ENCODE measurements around the gene VGLL2. TPM values are rescaled to one million over a fixed set of nuclear protein-coding genes. Genes with fewer than 3 reads are reported as not detected.

VGLL2 gene
- total and polyA plus RNA-seq, 3 experiments from 2014 or later, result not detected

- H3K27me3 ChIP-seq (ENCODE audit: insufficient read depth, low read length, poor library complexity, severe bottlenecking), result no peaks in the 10 kb centered on the region
- Mint-ChIP-seq H3K27ac (no peak overlapping the region), H3K4me3 (no peak overlapping the region), H3K9me3 (no peaks in the 10 kb centered on the region), H3K36me3 (no peaks in the 10 kb centered on the region), H3K4me1 (no peaks in the 10 kb centered on the region), H3K27me3 (peaks cover 9 to 28% of the 10 kb centered on the region in 2 donors)
- POLR2A ChIA-PET, result no interaction called here
- CTCF ChIA-PET, result no interaction called here
- no peaks in the 10 kb centered on the region for H3K9me3 ChIP-seq (ENCODE audit: low read length)
- DNase-seq, result no peak
- no peaks in the 10 kb centered on the region for H3K36me3 ChIP-seq (ENCODE audit: insufficient read depth, low read length)
- H3K4me1 ChIP-seq (ENCODE audit: insufficient read depth, low read length), result no peaks in the 10 kb centered on the region
- no peak overlapping the region for H3K4me3 ChIP-seq (ENCODE audit: low read length)
- no peak overlapping the region for H3K27ac ChIP-seq (ENCODE audit: low read depth, low read length)
Measured at GRCh38 chr6:117280922-117281321, 15.6 kb downstream of the VGLL2 start.

- H3K4me1 ChIP-seq (ENCODE audit: insufficient read depth, low read length), result no peaks in the 10 kb centered on the region
- no peaks in the 10 kb centered on the region for H3K9me3 ChIP-seq (ENCODE audit: low read length)
- Mint-ChIP-seq H3K27ac (no peak overlapping the region), H3K4me3 (no peak overlapping the region), H3K36me3 (no peaks in the 10 kb centered on the region), H3K9me3 (peaks cover 0 to 2% (median 0%) of the 10 kb centered on the region in 5 donors), H3K27me3 (peaks cover 3 to 11% of the 10 kb centered on the region in 2 donors), H3K4me1 (no peaks in the 10 kb centered on the region)
- H3K27me3 ChIP-seq (ENCODE audit: insufficient read depth, low read length, poor library complexity, severe bottlenecking), result no peaks in the 10 kb centered on the region
- no peak for DNase-seq
- H3K36me3 ChIP-seq (ENCODE audit: insufficient read depth, low read length), result no peaks in the 10 kb centered on the region
- no peak overlapping the region for H3K27ac ChIP-seq (ENCODE audit: low read depth, low read length)
- H3K4me3 ChIP-seq (ENCODE audit: low read length), result no peak overlapping the region
- ChIA-PET POLR2A (no interaction called here), CTCF (no interaction called here)
Measured at GRCh38 chr6:117288083-117288715, 22.8 kb downstream of the VGLL2 start.

GRCh38 chr6:117290173-117290846 lies 25.0 kb downstream of the VGLL2 start:
- no peak overlapping the region for H3K4me3 Mint-ChIP-seq
- H3K27ac ChIP-seq (ENCODE audit: low read depth, low read length), result no peak overlapping the region
- no peaks in the 10 kb centered on the region for H3K4me1 Mint-ChIP-seq
- peaks cover 5 to 15% of the 10 kb centered on the region in 2 donors for H3K27me3 Mint-ChIP-seq
- no peak overlapping the region for H3K27ac Mint-ChIP-seq
- peaks cover 0 to 2% (median 2%) of the 10 kb centered on the region in 5 donors for H3K9me3 Mint-ChIP-seq
- H3K4me3 ChIP-seq (ENCODE audit: low read length), result no peak overlapping the region
- no peaks in the 10 kb centered on the region for H3K9me3 ChIP-seq (ENCODE audit: low read length)
- H3K4me1 ChIP-seq (ENCODE audit: insufficient read depth, low read length), result no peaks in the 10 kb centered on the region
- H3K36me3 ChIP-seq (ENCODE audit: insufficient read depth, low read length), result no peaks in the 10 kb centered on the region
- CTCF ChIA-PET, result no interaction called here
- no peak for DNase-seq
- no peaks in the 10 kb centered on the region for H3K27me3 ChIP-seq (ENCODE audit: insufficient read depth, low read length, poor library complexity, severe bottlenecking)
- POLR2A ChIA-PET, result no interaction called here
- no peaks in the 10 kb centered on the region for H3K36me3 Mint-ChIP-seq

- Histone ChIP-seq H3K4me3 (ENCODE audit: low read length) (no peak overlapping the region), H3K9me3 (ENCODE audit: low read length) (no peaks in the 10 kb centered on the region), H3K4me1 (ENCODE audit: insufficient read depth, low read length) (no peaks in the 10 kb centered on the region), H3K27ac (ENCODE audit: low read depth, low read length) (no peak overlapping the region), H3K27me3 (ENCODE audit: insufficient read depth, low read length, poor library complexity, severe bottlenecking) (no peaks in the 10 kb centered on the region), H3K36me3 (ENCODE audit: insufficient read depth, low read length) (no peaks in the 10 kb centered on the region)
- Mint-ChIP-seq H3K9me3 (no peaks in the 10 kb centered on the region), H3K27me3 (peaks cover 2 to 4% of the 10 kb centered on the region in 2 donors), H3K4me1 (no peaks in the 10 kb centered on the region), H3K36me3 (no peaks in the 10 kb centered on the region), H3K4me3 (no peak overlapping the region), H3K27ac (no peak overlapping the region)
- DNase-seq, result no peak
- POLR2A ChIA-PET, result no interaction called here
- CTCF ChIA-PET, result no interaction called here
Measured at GRCh38 chr6:117298941-117299340, 33.6 kb downstream of the VGLL2 start.

- Histone ChIP-seq H3K9me3 (ENCODE audit: low read length) (no peaks in the 10 kb centered on the region), H3K36me3 (ENCODE audit: insufficient read depth, low read length) (no peaks in the 10 kb centered on the region), H3K4me3 (ENCODE audit: low read length) (no peak overlapping the region), H3K27ac (ENCODE audit: low read depth, low read length) (no peak overlapping the region), H3K4me1 (ENCODE audit: insufficient read depth, low read length) (no peaks in the 10 kb centered on the region), H3K27me3 (ENCODE audit: insufficient read depth, low read length, poor library complexity, severe bottlenecking) (no peaks in the 10 kb centered on the region)
- no peak for DNase-seq
- ChIA-PET CTCF (no interaction called here), POLR2A (no interaction called here)
- Mint-ChIP-seq H3K9me3 (no peaks in the 10 kb centered on the region), H3K4me3 (no peak overlapping the region), H3K4me1 (no peaks in the 10 kb centered on the region), H3K27me3 (peaks cover 2 to 12% of the 10 kb centered on the region in 2 donors), H3K27ac (no peak overlapping the region), H3K36me3 (no peaks in the 10 kb centered on the region)
Measured at GRCh38 chr6:117303323-117303722, 38.0 kb downstream of the VGLL2 start.

GRCh38 chr6:117304446-117304845 lies 39.1 kb downstream of the VGLL2 start:
- ChIA-PET POLR2A (no interaction called here), CTCF (no interaction called here)
- DNase-seq, result no peak
- Mint-ChIP-seq H3K9me3 (no peaks in the 10 kb centered on the region), H3K4me1 (no peaks in the 10 kb centered on the region), H3K4me3 (no peak overlapping the region), H3K27me3 (peaks cover 5 to 12% of the 10 kb centered on the region in 2 donors), H3K27ac (no peak overlapping the region), H3K36me3 (no peaks in the 10 kb centered on the region)
- Histone ChIP-seq H3K4me3 (ENCODE audit: low read length) (no peak overlapping the region), H3K27ac (ENCODE audit: low read depth, low read length) (no peak overlapping the region), H3K9me3 (ENCODE audit: low read length) (no peaks in the 10 kb centered on the region), H3K27me3 (ENCODE audit: insufficient read depth, low read length, poor library complexity, severe bottlenecking) (no peaks in the 10 kb centered on the region), H3K36me3 (ENCODE audit: insufficient read depth, low read length) (no peaks in the 10 kb centered on the region), H3K4me1 (ENCODE audit: insufficient read depth, low read length) (no peaks in the 10 kb centered on the region)

- ChIA-PET CTCF (no interaction called here), POLR2A (no interaction called here)
- Mint-ChIP-seq H3K4me1 (no peaks in the 10 kb centered on the region), H3K36me3 (no peaks in the 10 kb centered on the region), H3K4me3 (no peak overlapping the region), H3K9me3 (peaks cover 0 to 2% (median 0%) of the 10 kb centered on the region in 5 donors), H3K27ac (no peak overlapping the region), H3K27me3 (peaks cover 8 to 12% of the 10 kb centered on the region in 2 donors)
- no peak for DNase-seq
- no peaks in the 10 kb centered on the region for H3K9me3 ChIP-seq (ENCODE audit: low read length)
- H3K27ac ChIP-seq (ENCODE audit: low read depth, low read length), result no peak overlapping the region
- no peaks in the 10 kb centered on the region for H3K4me1 ChIP-seq (ENCODE audit: insufficient read depth, low read length)
- no peaks in the 10 kb centered on the region for H3K27me3 ChIP-seq (ENCODE audit: insufficient read depth, low read length, poor library complexity, severe bottlenecking)
- no peak overlapping the region for H3K4me3 ChIP-seq (ENCODE audit: low read length)
- no peaks in the 10 kb centered on the region for H3K36me3 ChIP-seq (ENCODE audit: insufficient read depth, low read length)
Measured at GRCh38 chr6:117306227-117306790, 41.0 kb downstream of the VGLL2 start.

- H3K36me3 Mint-ChIP-seq, result no peaks in the 10 kb centered on the region
- H3K4me3 Mint-ChIP-seq, result no peak overlapping the region
- CTCF ChIA-PET, result no interaction called here
- no peaks in the 10 kb centered on the region for H3K36me3 ChIP-seq (ENCODE audit: insufficient read depth, low read length)
- H3K27ac ChIP-seq (ENCODE audit: low read depth, low read length), result no peak overlapping the region
- peaks cover 0 to 2% (median 0%) of the 10 kb centered on the region in 5 donors for H3K9me3 Mint-ChIP-seq
- no peak overlapping the region for H3K27ac Mint-ChIP-seq
- H3K4me1 ChIP-seq (ENCODE audit: insufficient read depth, low read length), result no peaks in the 10 kb centered on the region
- no peak overlapping the region for H3K4me3 ChIP-seq (ENCODE audit: low read length)
- H3K9me3 ChIP-seq (ENCODE audit: low read length), result no peaks in the 10 kb centered on the region
- peaks cover 8 to 16% of the 10 kb centered on the region in 2 donors for H3K27me3 Mint-ChIP-seq
- H3K27me3 ChIP-seq (ENCODE audit: insufficient read depth, low read length, poor library complexity, severe bottlenecking), result no peaks in the 10 kb centered on the region
- no peak for DNase-seq
- POLR2A ChIA-PET, result no interaction called here
- H3K4me1 Mint-ChIP-seq, result no peaks in the 10 kb centered on the region
Measured at GRCh38 chr6:117307655-117308054, 42.3 kb downstream of the VGLL2 start.
